ENCODE data around the gene PRKCH. TPM values are rescaled to one million over a fixed set of nuclear protein-coding genes. Genes with fewer than 3 reads are reported as not detected.

Gene PRKCH
- total and polyA plus RNA-seq, 10 of the 15 experiments (the other 5 are each of a cell fraction or from before 2014, with no cell fraction given): 10.7 to 140 (median 33.2) TPM

DNA sequence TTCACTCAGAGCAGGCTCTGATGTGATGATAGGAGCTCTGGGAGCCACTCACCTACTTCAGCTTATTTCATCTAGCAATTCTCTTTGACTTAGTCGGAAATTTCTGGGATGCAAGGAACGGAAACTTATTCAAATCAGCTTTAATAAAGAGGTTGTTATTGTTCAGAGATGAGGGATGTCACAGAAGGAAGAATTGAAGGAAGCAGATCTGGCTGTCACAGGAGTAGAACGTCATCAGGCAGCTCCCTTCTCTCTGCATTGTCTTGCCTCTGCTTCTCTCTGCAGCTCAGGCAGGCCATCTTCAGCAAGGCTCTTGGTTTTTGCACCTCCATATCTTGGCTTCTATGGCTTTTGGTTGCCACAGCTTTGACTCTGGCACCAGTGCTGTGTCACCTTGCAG, 32.7 kb upstream of the PRKCH start:
- no peak for ATAC-seq
- Histone ChIP-seq H3K4me3 (no peak overlapping the region), H3K27me3 (replicated peaks in 1 of 2; ENCODE audit: control insufficient read depth in 2 of 2, insufficient read depth in 2 of 2, low read length in 1 of 2) (no peaks in the 10 kb centered on the region; a peak in 1 of 4 replicates), H4K20me1 (ENCODE audit: control insufficient read depth, insufficient read depth) (no peaks in the 10 kb centered on the region), H3K36me3 (ENCODE audit: control insufficient read depth in 2 of 2, insufficient read depth in 2 of 2, low read length in 1 of 2) (no peaks in the 10 kb centered on the region), H3K27ac (ENCODE audit: control insufficient read depth, insufficient read depth) (no peak overlapping the region), H3K4me2 (ENCODE audit: control insufficient read depth, insufficient read depth) (no peak overlapping the region), H2AFZ (ENCODE audit: control insufficient read depth, low read depth, low read length) (no peak overlapping the region), H3K4me1 (ENCODE audit: control insufficient read depth, insufficient read depth, low read length) (no peaks in the 10 kb centered on the region), H3K9me3 (replicated peaks; ENCODE audit: control insufficient read depth, insufficient read depth, low read length) (no peaks in the 10 kb centered on the region), H3K9ac (ENCODE audit: control insufficient read depth, insufficient read depth, low read length) (no peak overlapping the region), H3K79me2 (ENCODE audit: control insufficient read depth, insufficient read depth, low read length) (no peaks in the 10 kb centered on the region)
- ChIA-PET RAD21 (ENCODE audit: unreplicated experiment) (interaction anchor here (1.0 to 1.7 kb wide), 2 partner anchors 16 to 19 kb away, joined by 3 to 4 read pairs; no protein-coding TSS in a partner anchor), CTCF (interaction anchor here (1.0 to 2.8 kb wide), 3 partner anchors 20 to 212 kb away, joined by 3 to 13 read pairs (median 3); no protein-coding TSS in a partner anchor), POLR2A (no interaction called here), SMC1A (ENCODE audit: uncharacterized antibody, unreplicated experiment) (interaction anchor here (0.8 to 1.2 kb wide), 4 partner anchors 14 to 432 kb away, joined by 3 to 4 read pairs (median 3); no protein-coding TSS in a partner anchor)
- WGBS (ENCODE audit: insufficient coverage, insufficient replicate concordance, low lambda C conversion rate, missing lambda C conversion rate): 27% methylated on average over 3 of the region's 3 CpGs
- no TSS peak for BruUV-seq (replicated peaks)
- intact Hi-C loops (cut with micrococcal nuclease; ENCODE audit: unreplicated experiment): loop anchor here (10.0 kb wide), 1 partner anchor 836 kb away; no protein-coding TSS in a partner anchor
- no peak for FAIRE-seq
- in situ Hi-C loops (cut with MboI): no loop called here
- DNase-seq (ENCODE audit: low read depth, low spot score): no peak
- TF ChIP-seq FOXM1 (IDR thresholded peaks at IDR 0.05; ENCODE audit: low read depth, low read length) (no peak), CREM (IDR thresholded peaks at IDR 0.05; ENCODE audit: low read depth) (no peak), NR2C1 (IDR thresholded peaks at IDR 0.05) (no peak), POLR2A (IDR thresholded peaks at IDR 0.05; ENCODE audit: low read depth, low read length) (no peak), CHD4 (IDR thresholded peaks at IDR 0.05) (no peak), BACH1 (IDR thresholded peaks at IDR 0.05; ENCODE audit: borderline replicate concordance) (no peak), SMAD1 (IDR thresholded peaks at IDR 0.05; ENCODE audit: low read depth, partially characterized antibody) (no peak), STAT3 (IDR thresholded peaks at IDR 0.05; ENCODE audit: low read depth, low read length) (no peak), ASH2L (IDR thresholded peaks at IDR 0.05; ENCODE audit: borderline replicate concordance, low read depth) (no peak), ETV6 (conservative IDR thresholded peaks at IDR 0.05 in 1 of 2, IDR thresholded peaks at IDR 0.05 in 1 of 2; ENCODE audit: borderline replicate concordance in 1 of 2, low read depth in 1 of 2) (no peak), YY1 (IDR thresholded peaks at IDR 0.05; ENCODE audit: low read depth, low read length) (no peak), ZZZ3 (IDR thresholded peaks at IDR 0.05; ENCODE audit: control insufficient read depth, insufficient read length, low read depth) (no peak), NBN (IDR thresholded peaks at IDR 0.05) (no peak)
- TF ChIP-seq, protein P1, sequence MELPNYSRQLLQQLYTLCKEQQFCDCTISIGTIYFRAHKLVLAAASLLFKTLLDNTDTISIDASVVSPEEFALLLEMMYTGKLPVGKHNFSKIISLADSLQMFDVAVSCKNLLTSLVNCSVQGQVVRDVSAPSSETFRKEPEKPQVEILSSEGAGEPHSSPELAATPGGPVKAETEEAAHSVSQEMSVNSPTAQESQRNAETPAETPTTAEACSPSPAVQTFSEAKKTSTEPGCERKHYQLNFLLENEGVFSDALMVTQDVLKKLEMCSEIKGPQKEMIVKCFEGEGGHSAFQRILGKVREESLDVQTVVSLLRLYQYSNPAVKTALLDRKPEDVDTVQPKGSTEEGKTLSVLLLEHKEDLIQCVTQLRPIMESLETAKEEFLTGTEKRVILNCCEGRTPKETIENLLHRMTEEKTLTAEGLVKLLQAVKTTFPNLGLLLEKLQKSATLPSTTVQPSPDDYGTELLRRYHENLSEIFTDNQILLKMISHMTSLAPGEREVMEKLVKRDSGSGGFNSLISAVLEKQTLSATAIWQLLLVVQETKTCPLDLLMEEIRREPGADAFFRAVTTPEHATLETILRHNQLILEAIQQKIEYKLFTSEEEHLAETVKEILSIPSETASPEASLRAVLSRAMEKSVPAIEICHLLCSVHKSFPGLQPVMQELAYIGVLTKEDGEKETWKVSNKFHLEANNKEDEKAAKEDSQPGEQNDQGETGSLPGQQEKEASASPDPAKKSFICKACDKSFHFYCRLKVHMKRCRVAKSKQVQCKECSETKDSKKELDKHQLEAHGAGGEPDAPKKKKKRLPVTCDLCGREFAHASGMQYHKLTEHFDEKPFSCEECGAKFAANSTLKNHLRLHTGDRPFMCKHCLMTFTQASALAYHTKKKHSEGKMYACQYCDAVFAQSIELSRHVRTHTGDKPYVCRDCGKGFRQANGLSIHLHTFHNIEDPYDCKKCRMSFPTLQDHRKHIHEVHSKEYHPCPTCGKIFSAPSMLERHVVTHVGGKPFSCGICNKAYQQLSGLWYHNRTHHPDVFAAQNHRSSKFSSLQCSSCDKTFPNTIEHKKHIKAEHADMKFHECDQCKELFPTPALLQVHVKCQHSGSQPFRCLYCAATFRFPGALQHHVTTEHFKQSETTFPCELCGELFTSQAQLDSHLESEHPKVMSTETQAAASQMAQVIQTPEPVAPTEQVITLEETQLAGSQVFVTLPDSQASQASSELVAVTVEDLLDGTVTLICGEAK (IDR thresholded peaks at IDR 0.05; ENCODE audit: borderline replicate concordance): no peak
- TF ChIP-seq, protein P2, sequence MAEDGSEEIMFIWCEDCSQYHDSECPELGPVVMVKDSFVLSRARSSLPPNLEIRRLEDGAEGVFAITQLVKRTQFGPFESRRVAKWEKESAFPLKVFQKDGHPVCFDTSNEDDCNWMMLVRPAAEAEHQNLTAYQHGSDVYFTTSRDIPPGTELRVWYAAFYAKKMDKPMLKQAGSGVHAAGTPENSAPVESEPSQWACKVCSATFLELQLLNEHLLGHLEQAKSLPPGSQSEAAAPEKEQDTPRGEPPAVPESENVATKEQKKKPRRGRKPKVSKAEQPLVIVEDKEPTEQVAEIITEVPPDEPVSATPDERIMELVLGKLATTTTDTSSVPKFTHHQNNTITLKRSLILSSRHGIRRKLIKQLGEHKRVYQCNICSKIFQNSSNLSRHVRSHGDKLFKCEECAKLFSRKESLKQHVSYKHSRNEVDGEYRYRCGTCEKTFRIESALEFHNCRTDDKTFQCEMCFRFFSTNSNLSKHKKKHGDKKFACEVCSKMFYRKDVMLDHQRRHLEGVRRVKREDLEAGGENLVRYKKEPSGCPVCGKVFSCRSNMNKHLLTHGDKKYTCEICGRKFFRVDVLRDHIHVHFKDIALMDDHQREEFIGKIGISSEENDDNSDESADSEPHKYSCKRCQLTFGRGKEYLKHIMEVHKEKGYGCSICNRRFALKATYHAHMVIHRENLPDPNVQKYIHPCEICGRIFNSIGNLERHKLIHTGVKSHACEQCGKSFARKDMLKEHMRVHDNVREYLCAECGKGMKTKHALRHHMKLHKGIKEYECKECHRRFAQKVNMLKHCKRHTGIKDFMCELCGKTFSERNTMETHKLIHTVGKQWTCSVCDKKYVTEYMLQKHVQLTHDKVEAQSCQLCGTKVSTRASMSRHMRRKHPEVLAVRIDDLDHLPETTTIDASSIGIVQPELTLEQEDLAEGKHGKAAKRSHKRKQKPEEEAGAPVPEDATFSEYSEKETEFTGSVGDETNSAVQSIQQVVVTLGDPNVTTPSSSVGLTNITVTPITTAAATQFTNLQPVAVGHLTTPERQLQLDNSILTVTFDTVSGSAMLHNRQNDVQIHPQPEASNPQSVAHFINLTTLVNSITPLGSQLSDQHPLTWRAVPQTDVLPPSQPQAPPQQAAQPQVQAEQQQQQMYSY (CRISPR knock-in tag; IDR thresholded peaks at IDR 0.05): no peak

Data from GM12878 (cell line).